ENCODE data around the gene CDH13. TPM values are rescaled to one million over a fixed set of nuclear protein-coding genes. Genes with fewer than 3 reads are reported as not detected.

CDH13 gene
- total RNA-seq, 1 experiment from 2014 or later, result 2.1 TPM

GRCh38 chr16:83588070-83588469 lies 961.3 kb downstream of the CDH13 start:
- H3K36me3 ChIP-seq (ENCODE audit: insufficient read depth, low read length, poor library complexity, severe bottlenecking), result no peaks in the 10 kb centered on the region
- H3K27ac ChIP-seq (ENCODE audit: low read depth, low read length, poor library complexity, severe bottlenecking), result no peak overlapping the region
- BruUV-seq (replicated peaks), result no TSS peak
- intact Hi-C loops (cut with micrococcal nuclease; ENCODE audit: unreplicated experiment), result no loop called here
- DNase-seq (ENCODE audit: low spot score), result no peak
- H3K27me3 ChIP-seq (replicated peaks; ENCODE audit: insufficient read depth, low read depth, low read length, poor library complexity), result peaks cover 43% of the 10 kb centered on the region
- no peaks in the 10 kb centered on the region for H3K4me1 ChIP-seq (ENCODE audit: insufficient read depth, low read length, poor library complexity, severe bottlenecking)
- H3K9me3 ChIP-seq (ENCODE audit: low read depth, low read length, poor library complexity, severe bottlenecking), result no peaks in the 10 kb centered on the region
- CTCF ChIA-PET, result no interaction called here
- POLR2A ChIA-PET (ENCODE audit: low non-redundant PET), result no interaction called here
- no peak for TF ChIP-seq CTCF (conservative IDR thresholded peaks at IDR 0.05; ENCODE audit: low read depth, low read length)
- TF ChIP-seq EZH2 (IDR thresholded peaks at IDR 0.05; ENCODE audit: borderline replicate concordance, low read depth, low read length, poor library complexity, severe bottlenecking), result no peak
- no peak overlapping the region for H3K4me3 ChIP-seq (ENCODE audit: low read depth, low read length, poor library complexity, severe bottlenecking)

- POLR2A ChIA-PET (ENCODE audit: low non-redundant PET), result no interaction called here
- no peaks in the 10 kb centered on the region for H3K4me1 ChIP-seq (ENCODE audit: insufficient read depth, low read length, poor library complexity, severe bottlenecking)
Observed at GRCh38 chr16:83589576-83589975, 962.8 kb downstream of the CDH13 start.

GRCh38 chr16:83592778-83593177 lies 966.0 kb downstream of the CDH13 start:
- DNase-seq (ENCODE audit: low spot score), result no peak
- Histone ChIP-seq H3K4me1 (ENCODE audit: insufficient read depth, low read length, poor library complexity, severe bottlenecking) (no peaks in the 10 kb centered on the region), H3K27ac (ENCODE audit: low read depth, low read length, poor library complexity, severe bottlenecking) (no peak overlapping the region), H3K4me3 (ENCODE audit: low read depth, low read length, poor library complexity, severe bottlenecking) (no peak overlapping the region), H3K9me3 (ENCODE audit: low read depth, low read length, poor library complexity, severe bottlenecking) (no peaks in the 10 kb centered on the region), H3K36me3 (ENCODE audit: insufficient read depth, low read length, poor library complexity, severe bottlenecking) (no peaks in the 10 kb centered on the region), H3K27me3 (replicated peaks; ENCODE audit: insufficient read depth, low read depth, low read length, poor library complexity) (peaks cover 31% of the 10 kb centered on the region)
- TF ChIP-seq EZH2 (IDR thresholded peaks at IDR 0.05; ENCODE audit: borderline replicate concordance, low read depth, low read length, poor library complexity, severe bottlenecking) (no peak), CTCF (conservative IDR thresholded peaks at IDR 0.05; ENCODE audit: low read depth, low read length) (no peak)
- intact Hi-C loops (cut with micrococcal nuclease; ENCODE audit: unreplicated experiment), result no loop called here
- CTCF ChIA-PET, result no interaction called here
- POLR2A ChIA-PET (ENCODE audit: low non-redundant PET), result no interaction called here
- BruUV-seq (replicated peaks), result no TSS peak

More at GRCh38 chr16:83589576-83589975, 962.8 kb downstream of the CDH13 start:
- DNase-seq (ENCODE audit: low spot score), result no peak
- H3K36me3 ChIP-seq (ENCODE audit: insufficient read depth, low read length, poor library complexity, severe bottlenecking), result no peaks in the 10 kb centered on the region
- H3K4me3 ChIP-seq (ENCODE audit: low read depth, low read length, poor library complexity, severe bottlenecking), result no peak overlapping the region
- no peaks in the 10 kb centered on the region for H3K9me3 ChIP-seq (ENCODE audit: low read depth, low read length, poor library complexity, severe bottlenecking)
- CTCF ChIA-PET, result no interaction called here
- no peak for TF ChIP-seq CTCF (conservative IDR thresholded peaks at IDR 0.05; ENCODE audit: low read depth, low read length)
- TF ChIP-seq EZH2 (IDR thresholded peaks at IDR 0.05; ENCODE audit: borderline replicate concordance, low read depth, low read length, poor library complexity, severe bottlenecking), result no peak
- BruUV-seq (replicated peaks), result no TSS peak
- intact Hi-C loops (cut with micrococcal nuclease; ENCODE audit: unreplicated experiment), result no loop called here
- peaks cover 43% of the 10 kb centered on the region for H3K27me3 ChIP-seq (replicated peaks; ENCODE audit: insufficient read depth, low read depth, low read length, poor library complexity)
- H3K27ac ChIP-seq (ENCODE audit: low read depth, low read length, poor library complexity, severe bottlenecking), result no peak overlapping the region

Data from A673 (cell line).